Measurements from ENCODE around the gene SETD6.

- no peak for TF ChIP-seq CTCF (IDR thresholded peaks at IDR 0.05)
- no peak for TF ChIP-seq POLR2A (IDR thresholded peaks at IDR 0.05)
Observed at GRCh38 chr16:58541711-58542110, 26.4 kb downstream of the SETD6 start.

All from lower leg skin (tissue), 3 donors.